HG02852 (cell line): ENCODE measurements around the gene PPARA.
"Not testable (repeated sequence)": the region's sequence is repeated elsewhere in the genome, so short reads cannot be mapped to it uniquely, and the experiment has no call there.

ENCODE experiments used
- ATAC-seq: cut with Tn5 transposase; IDR thresholded peaks from one replicate; pipeline ENCODE4 v1.9.1; 2021; ENCODE audit warnings: mild to moderate bottlenecking, moderate library complexity; ENCODE audit not compliant: unreplicated experiment

PPARA gene

GRCh38 chr22:46240506-46240905, 90.2 kb downstream of the PPARA start:
- ATAC-seq = no peak

GRCh38 chr22:46240907-46241306, 90.6 kb downstream of the PPARA start:
- ATAC-seq = no peak

GRCh38 chr22:46241396-46242007, 91.2 kb downstream of the PPARA start:
- ATAC-seq = no peak

- no peak for ATAC-seq
Observed at GRCh38 chr22:46242076-46242475, 91.8 kb downstream of the PPARA start.

GRCh38 chr22:46244771-46245170, 94.4 kb downstream of the PPARA start:
- ATAC-seq = no peak

- ATAC-seq = no peak
Observed at GRCh38 chr22:46245511-46245910, 95.2 kb downstream of the PPARA start.

- no peak for ATAC-seq
Observed at GRCh38 chr22:46246178-46246577, 95.9 kb downstream of the PPARA start.

- ATAC-seq = no peak
Observed at GRCh38 chr22:46247443-46247975, 97.2 kb downstream of the PPARA start.

- peak; percentile 83 for ATAC-seq
Observed at GRCh38 chr22:46250035-46250782, 99.9 kb downstream of the PPARA start, which contains the start of gene CDPF1. CDPF1 (minus strand) TSS chr22:46250293; CDS start chr22:46248284, 2,009 bp downstream.

- ATAC-seq = peak; percentile 9
Observed at GRCh38 chr22:46250783-46251125, 100.4 kb downstream of the PPARA start.

GRCh38 chr22:46251266-46251665, 100.9 kb downstream of the PPARA start:
- ATAC-seq = no peak

- ATAC-seq = no peak
Observed at GRCh38 chr22:46251816-46252380, 101.6 kb downstream of the PPARA start.

GRCh38 chr22:46256358-46256958, 106.1 kb downstream of the PPARA start:
- ATAC-seq = no peak

- no peak for ATAC-seq
Observed at GRCh38 chr22:46259374-46259773, 109.0 kb downstream of the PPARA start.

- ATAC-seq = no peak
Observed at GRCh38 chr22:46260038-46260437, 109.7 kb downstream of the PPARA start.

- ATAC-seq = no peak
Observed at GRCh38 chr22:46262449-46263215, 112.3 kb downstream of the PPARA start.

- no peak for ATAC-seq
Observed at GRCh38 chr22:46263216-46263590, 112.9 kb downstream of the PPARA start, which contains the start of gene PKDREJ. PKDREJ (minus strand) TSS chr22:46263343; CDS start chr22:46263322, 21 bp downstream.

- not testable (repeated sequence) for ATAC-seq
Observed at GRCh38 chr22:46264520-46264919, 114.2 kb downstream of the PPARA start.

GRCh38 chr22:46265627-46266026, 115.3 kb downstream of the PPARA start:
- ATAC-seq = not testable (repeated sequence)

- no peak for ATAC-seq
Observed at GRCh38 chr22:46267431-46268279, 117.3 kb downstream of the PPARA start, which contains the start of gene TTC38. TTC38 (plus strand) TSS chr22:46268008; CDS start chr22:46268040, 32 bp downstream.
